ENCODE measurements around the gene CABCOCO1. TPM values are rescaled to one million over a fixed set of nuclear protein-coding genes. Genes with fewer than 3 reads are reported as not detected.

CABCOCO1 gene
- total RNA-seq, 1 experiment from 2014 or later, result not detected

DNA sequence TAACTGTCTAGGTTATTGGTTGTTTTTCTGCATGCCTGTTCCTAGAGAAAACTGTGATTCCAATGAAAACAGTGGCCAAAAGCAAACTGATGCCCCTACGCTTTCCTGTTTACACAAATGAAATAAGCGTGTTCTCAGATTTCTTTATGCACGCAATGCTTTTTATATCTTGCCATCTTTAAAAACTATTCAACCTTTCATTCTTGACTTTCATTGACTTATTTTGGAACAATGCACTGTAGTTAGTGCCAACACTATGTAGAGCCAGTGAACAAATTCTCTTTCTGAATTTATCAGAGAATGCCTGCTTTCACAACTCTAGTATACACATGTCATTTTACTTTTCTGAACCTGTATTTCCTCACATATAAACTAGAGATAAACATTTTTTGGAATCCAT lies 86.6 kb downstream of the CABCOCO1 start:
- RAD21 ChIA-PET (ENCODE audit: low non-redundant PET in 1 of 2, low total read pairs in 2 of 2, uncharacterized antibody in 2 of 2, unreplicated experiment in 2 of 2), result interaction anchor here in 1 of 2 experiments (0.8 kb wide), 1 partner anchor 85 kb away, joined by 4 read pairs; no protein-coding TSS in a partner anchor
- Histone ChIP-seq H3K4me3 (replicated peaks in 1 of 2; ENCODE audit: low read depth in 1 of 2, low read length in 2 of 2) (no peak overlapping the region), H3K9me2 (ENCODE audit: insufficient read depth) (no peaks in the 10 kb centered on the region), H2AFZ (ENCODE audit: low read depth, low read length, poor library complexity, severe bottlenecking) (peak overlapping the region; percentile 0), H3K27ac (ENCODE audit: low read depth, low read length) (no peak overlapping the region), H3K79me2 (ENCODE audit: insufficient read depth, low read length) (no peaks in the 10 kb centered on the region), H3K4me1 (ENCODE audit: control insufficient read depth in 1 of 2, insufficient read depth in 2 of 2, low read length in 2 of 2) (peaks cover 18 to 32% of the 10 kb centered on the region in 2 experiments), H3K27me3 (ENCODE audit: insufficient read depth, low read length) (no peaks in the 10 kb centered on the region), H3K4me2 (ENCODE audit: low read length) (no peak overlapping the region), H4K20me1 (ENCODE audit: insufficient read depth) (no peaks in the 10 kb centered on the region), H3K9ac (ENCODE audit: low read length) (no peak overlapping the region), H3K9me3 (ENCODE audit: control insufficient read depth in 1 of 2, insufficient read depth in 1 of 2, low read depth in 1 of 2, low read length in 2 of 2) (no peaks in the 10 kb centered on the region), H3K36me3 (ENCODE audit: control insufficient read depth in 1 of 2, insufficient read depth in 2 of 2, low read length in 2 of 2) (no peaks in the 10 kb centered on the region)
- DNase-seq (ENCODE audit: low read depth, low spot score) (no peak), ATAC-seq (no peak)
- TF ChIP-seq, protein P1, sequence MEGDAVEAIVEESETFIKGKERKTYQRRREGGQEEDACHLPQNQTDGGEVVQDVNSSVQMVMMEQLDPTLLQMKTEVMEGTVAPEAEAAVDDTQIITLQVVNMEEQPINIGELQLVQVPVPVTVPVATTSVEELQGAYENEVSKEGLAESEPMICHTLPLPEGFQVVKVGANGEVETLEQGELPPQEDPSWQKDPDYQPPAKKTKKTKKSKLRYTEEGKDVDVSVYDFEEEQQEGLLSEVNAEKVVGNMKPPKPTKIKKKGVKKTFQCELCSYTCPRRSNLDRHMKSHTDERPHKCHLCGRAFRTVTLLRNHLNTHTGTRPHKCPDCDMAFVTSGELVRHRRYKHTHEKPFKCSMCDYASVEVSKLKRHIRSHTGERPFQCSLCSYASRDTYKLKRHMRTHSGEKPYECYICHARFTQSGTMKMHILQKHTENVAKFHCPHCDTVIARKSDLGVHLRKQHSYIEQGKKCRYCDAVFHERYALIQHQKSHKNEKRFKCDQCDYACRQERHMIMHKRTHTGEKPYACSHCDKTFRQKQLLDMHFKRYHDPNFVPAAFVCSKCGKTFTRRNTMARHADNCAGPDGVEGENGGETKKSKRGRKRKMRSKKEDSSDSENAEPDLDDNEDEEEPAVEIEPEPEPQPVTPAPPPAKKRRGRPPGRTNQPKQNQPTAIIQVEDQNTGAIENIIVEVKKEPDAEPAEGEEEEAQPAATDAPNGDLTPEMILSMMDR (IDR thresholded peaks at IDR 0.05 in 2 of 3, conservative IDR thresholded peaks at IDR 0.05 in 1 of 3; ENCODE audit: borderline replicate concordance in 1 of 3, insufficient read depth in 1 of 3, low read depth in 2 of 3, low read length in 2 of 3), result no peak
- TF ChIP-seq, protein P2, sequence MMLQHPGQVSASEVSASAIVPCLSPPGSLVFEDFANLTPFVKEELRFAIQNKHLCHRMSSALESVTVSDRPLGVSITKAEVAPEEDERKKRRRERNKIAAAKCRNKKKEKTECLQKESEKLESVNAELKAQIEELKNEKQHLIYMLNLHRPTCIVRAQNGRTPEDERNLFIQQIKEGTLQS (IDR thresholded peaks at IDR 0.05), result no peak
- TF ChIP-seq EGR1 (IDR thresholded peaks at IDR 0.05; ENCODE audit: low read depth) (no peak), ZNF274 (IDR thresholded peaks at IDR 0.05; ENCODE audit: low read depth, low read length) (no peak), EZH2 (IDR thresholded peaks at IDR 0.05) (no peak), SP1 (IDR thresholded peaks at IDR 0.05; ENCODE audit: low read depth) (no peak), EZH2phosphoT487 (IDR thresholded peaks at IDR 0.05; ENCODE audit: borderline replicate concordance) (no peak), CBX3 (IDR thresholded peaks at IDR 0.05; ENCODE audit: low read depth) (no peak), FOSL1 (IDR thresholded peaks at IDR 0.05; ENCODE audit: low read depth) (no peak), JUND (IDR thresholded peaks at IDR 0.05) (no peak), SIN3A (IDR thresholded peaks at IDR 0.05; ENCODE audit: low read depth) (no peak), POLR2A (IDR thresholded peaks at IDR 0.05; ENCODE audit: borderline replicate concordance, extremely low read depth, insufficient read depth, insufficient read length) (no peak), POLR2AphosphoS5 (IDR thresholded peaks at IDR 0.05; ENCODE audit: low read depth, low read length) (no peak), ELF1 (IDR thresholded peaks at IDR 0.05; ENCODE audit: borderline replicate concordance, low read depth) (no peak)
- TF ChIP-seq, protein P3, sequence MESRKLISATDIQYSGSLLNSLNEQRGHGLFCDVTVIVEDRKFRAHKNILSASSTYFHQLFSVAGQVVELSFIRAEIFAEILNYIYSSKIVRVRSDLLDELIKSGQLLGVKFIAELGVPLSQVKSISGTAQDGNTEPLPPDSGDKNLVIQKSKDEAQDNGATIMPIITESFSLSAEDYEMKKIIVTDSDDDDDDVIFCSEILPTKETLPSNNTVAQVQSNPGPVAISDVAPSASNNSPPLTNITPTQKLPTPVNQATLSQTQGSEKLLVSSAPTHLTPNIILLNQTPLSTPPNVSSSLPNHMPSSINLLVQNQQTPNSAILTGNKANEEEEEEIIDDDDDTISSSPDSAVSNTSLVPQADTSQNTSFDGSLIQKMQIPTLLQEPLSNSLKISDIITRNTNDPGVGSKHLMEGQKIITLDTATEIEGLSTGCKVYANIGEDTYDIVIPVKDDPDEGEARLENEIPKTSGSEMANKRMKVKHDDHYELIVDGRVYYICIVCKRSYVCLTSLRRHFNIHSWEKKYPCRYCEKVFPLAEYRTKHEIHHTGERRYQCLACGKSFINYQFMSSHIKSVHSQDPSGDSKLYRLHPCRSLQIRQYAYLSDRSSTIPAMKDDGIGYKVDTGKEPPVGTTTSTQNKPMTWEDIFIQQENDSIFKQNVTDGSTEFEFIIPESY (IDR thresholded peaks at IDR 0.05; ENCODE audit: extremely low read depth, insufficient replicate concordance, low read length), result no peak
- TF ChIP-seq, protein P4, sequence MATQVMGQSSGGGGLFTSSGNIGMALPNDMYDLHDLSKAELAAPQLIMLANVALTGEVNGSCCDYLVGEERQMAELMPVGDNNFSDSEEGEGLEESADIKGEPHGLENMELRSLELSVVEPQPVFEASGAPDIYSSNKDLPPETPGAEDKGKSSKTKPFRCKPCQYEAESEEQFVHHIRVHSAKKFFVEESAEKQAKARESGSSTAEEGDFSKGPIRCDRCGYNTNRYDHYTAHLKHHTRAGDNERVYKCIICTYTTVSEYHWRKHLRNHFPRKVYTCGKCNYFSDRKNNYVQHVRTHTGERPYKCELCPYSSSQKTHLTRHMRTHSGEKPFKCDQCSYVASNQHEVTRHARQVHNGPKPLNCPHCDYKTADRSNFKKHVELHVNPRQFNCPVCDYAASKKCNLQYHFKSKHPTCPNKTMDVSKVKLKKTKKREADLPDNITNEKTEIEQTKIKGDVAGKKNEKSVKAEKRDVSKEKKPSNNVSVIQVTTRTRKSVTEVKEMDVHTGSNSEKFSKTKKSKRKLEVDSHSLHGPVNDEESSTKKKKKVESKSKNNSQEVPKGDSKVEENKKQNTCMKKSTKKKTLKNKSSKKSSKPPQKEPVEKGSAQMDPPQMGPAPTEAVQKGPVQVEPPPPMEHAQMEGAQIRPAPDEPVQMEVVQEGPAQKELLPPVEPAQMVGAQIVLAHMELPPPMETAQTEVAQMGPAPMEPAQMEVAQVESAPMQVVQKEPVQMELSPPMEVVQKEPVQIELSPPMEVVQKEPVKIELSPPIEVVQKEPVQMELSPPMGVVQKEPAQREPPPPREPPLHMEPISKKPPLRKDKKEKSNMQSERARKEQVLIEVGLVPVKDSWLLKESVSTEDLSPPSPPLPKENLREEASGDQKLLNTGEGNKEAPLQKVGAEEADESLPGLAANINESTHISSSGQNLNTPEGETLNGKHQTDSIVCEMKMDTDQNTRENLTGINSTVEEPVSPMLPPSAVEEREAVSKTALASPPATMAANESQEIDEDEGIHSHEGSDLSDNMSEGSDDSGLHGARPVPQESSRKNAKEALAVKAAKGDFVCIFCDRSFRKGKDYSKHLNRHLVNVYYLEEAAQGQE (IDR thresholded peaks at IDR 0.05; ENCODE audit: low read depth), result no peak
- TF ChIP-seq, protein P5, sequence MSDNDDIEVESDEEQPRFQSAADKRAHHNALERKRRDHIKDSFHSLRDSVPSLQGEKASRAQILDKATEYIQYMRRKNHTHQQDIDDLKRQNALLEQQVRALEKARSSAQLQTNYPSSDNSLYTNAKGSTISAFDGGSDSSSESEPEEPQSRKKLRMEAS (IDR thresholded peaks at IDR 0.05), result no peak
- no TSS peak for BruUV-seq (replicated peaks)
- intact Hi-C loops (cut with micrococcal nuclease), result no loop called here
- CTCF ChIA-PET, result interaction anchor here (4.5 to 6.2 kb wide), 2 partner anchors 70 to 86 kb away, joined by 68 to 71 read pairs; no protein-coding TSS in a partner anchor
- POLR2A ChIA-PET, result no interaction called here

Measured in HCT116 (cell line).